Mammary epithelial cell (primary cell): ENCODE data around the gene MRPS2.

ENCODE experiments used
- EZH2 ChIP-seq: IDR thresholded peaks from 2 replicates; pipeline ENCODE4 v1.6.1; 2012; ENCODE audit warnings: low read length, inconsistent platforms, borderline replicate concordance
- TF ChIP-seq, protein P1 (sequence below), 2 donors: IDR thresholded peaks in 1 of 2; conservative IDR thresholded peaks in 1 of 2; 2 replicates each; pipeline ENCODE4 v1.5.1; 2011 to 2012; ENCODE audit warnings: inconsistent platforms in 2 of 2, low read length in 2 of 2, mild to moderate bottlenecking in 2 of 2, control low read depth in 1 of 2, low read depth in 1 of 2; ENCODE audit not compliant: insufficient read depth in 1 of 2; ENCODE audit errors: extremely low read depth in 1 of 2

DNA sequence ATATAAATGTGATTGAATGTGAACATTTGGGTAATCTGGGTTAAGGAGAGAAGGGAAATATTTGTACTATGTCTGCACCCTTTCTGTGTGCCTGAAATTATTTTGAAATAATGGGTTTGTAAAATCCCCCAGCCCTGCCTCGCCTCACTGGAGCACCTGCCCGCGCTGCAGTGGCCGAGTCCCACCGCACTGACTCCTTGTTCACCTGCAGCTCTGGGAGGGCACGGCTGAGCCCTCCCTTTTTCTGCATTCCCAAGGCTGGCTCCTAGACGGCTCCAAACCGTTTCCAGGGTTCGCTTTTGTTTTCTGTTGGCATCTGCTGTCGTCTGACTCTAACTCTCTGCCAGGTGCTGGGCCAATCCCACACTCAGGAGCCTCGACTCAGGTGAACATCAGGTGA lies 38.5 kb upstream of the MRPS2 start:
- TF ChIP-seq, protein P1, sequence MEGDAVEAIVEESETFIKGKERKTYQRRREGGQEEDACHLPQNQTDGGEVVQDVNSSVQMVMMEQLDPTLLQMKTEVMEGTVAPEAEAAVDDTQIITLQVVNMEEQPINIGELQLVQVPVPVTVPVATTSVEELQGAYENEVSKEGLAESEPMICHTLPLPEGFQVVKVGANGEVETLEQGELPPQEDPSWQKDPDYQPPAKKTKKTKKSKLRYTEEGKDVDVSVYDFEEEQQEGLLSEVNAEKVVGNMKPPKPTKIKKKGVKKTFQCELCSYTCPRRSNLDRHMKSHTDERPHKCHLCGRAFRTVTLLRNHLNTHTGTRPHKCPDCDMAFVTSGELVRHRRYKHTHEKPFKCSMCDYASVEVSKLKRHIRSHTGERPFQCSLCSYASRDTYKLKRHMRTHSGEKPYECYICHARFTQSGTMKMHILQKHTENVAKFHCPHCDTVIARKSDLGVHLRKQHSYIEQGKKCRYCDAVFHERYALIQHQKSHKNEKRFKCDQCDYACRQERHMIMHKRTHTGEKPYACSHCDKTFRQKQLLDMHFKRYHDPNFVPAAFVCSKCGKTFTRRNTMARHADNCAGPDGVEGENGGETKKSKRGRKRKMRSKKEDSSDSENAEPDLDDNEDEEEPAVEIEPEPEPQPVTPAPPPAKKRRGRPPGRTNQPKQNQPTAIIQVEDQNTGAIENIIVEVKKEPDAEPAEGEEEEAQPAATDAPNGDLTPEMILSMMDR (conservative IDR thresholded peaks at IDR 0.05 in 1 of 2, IDR thresholded peaks at IDR 0.05 in 1 of 2; ENCODE audit: extremely low read depth in 1 of 2, insufficient read depth in 1 of 2, low read depth in 1 of 2, low read length in 2 of 2), result no peak
- no peak for TF ChIP-seq EZH2
